GM21619 (cell line): ENCODE measurements around the gene YIPF3.
"Not testable (repeated sequence)": the region's sequence is repeated elsewhere in the genome, so short reads cannot be mapped to it uniquely, and the experiment has no call there.

Source experiments
- ATAC-seq: cut with Tn5 transposase; IDR thresholded peaks from one replicate; pipeline ENCODE4 v1.9.1; 2021; ENCODE audit not compliant: unreplicated experiment

YIPF3 gene

GRCh38 chr6:43516697-43517504, at the start of gene YIPF3, which contains the start of gene POLR1C:
Gene YIPF3, minus strand, starts transcription at chr6:43516926. Its CDS starts 119 bp downstream, at chr6:43516807.
Gene POLR1C, plus strand, starts transcription at chr6:43517089. Its CDS starts 21 bp downstream, at chr6:43517110.
- ATAC-seq, result peak; percentile 88

DNA sequence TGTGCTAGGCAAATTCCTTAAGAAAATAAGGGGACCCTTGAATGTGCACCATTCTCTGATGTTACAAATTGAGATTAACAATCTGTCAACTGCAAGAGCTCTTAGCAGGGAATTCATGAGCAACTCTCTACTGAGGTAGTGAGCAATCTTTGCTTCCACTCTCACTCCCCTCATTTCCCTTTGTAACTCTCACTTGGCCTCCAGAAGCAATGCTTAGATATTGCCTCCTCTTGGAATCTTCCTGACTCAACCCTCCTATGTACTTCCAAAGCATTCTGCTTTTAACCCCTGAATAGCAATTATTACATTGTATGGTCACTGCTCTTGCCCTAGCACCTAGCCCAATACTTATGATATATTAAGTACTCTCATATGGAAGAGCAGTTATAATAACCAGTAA, 42.6 kb upstream of the YIPF3 start:
- no peak for ATAC-seq

- not testable (repeated sequence) for ATAC-seq
Measured at GRCh38 chr6:43557620-43558019, 40.9 kb upstream of the YIPF3 start.

DNA sequence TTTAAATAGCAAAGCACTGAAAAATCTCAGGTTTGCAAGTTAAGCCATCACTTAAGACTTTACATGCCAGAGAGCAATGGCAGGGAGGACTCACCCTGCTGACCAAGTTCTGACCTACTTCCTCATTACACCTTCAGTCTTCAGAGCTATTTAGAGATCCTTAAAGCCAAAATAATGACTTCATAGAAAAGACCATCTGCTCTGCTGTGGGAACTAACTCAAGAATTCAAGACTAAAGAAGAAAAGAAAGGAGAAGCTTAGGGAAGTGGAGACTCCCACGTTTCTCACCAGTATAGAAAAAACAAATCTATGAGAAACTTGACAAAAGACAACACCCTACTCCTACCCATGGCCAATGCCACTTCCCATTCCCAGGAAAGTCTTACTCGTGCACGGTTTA, 30.5 kb upstream of the YIPF3 start:
- ATAC-seq, result no peak

DNA sequence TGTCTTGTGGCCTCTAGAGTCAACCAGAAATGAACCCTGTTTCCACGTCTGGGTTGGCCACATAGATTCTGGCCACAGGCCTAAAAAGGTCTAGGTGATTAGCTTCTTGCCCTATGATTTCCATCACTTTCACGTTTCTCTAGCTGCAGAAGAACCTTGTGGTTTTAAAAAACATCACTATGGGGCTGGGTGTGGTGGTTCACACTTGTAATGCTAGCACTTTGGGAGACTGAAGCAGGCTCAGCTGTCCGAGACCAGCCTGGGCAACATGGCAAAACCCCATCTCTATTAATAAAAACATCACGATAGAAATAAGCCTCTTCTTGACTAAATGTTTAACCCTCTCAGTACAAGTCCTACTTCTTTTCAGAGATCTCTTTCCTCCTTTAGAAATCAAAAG, 27.7 kb upstream of the YIPF3 start:
- ATAC-seq, result no peak

- ATAC-seq, result peak; percentile 64
Measured at GRCh38 chr6:43541774-43542471, 25.2 kb upstream of the YIPF3 start.

DNA sequence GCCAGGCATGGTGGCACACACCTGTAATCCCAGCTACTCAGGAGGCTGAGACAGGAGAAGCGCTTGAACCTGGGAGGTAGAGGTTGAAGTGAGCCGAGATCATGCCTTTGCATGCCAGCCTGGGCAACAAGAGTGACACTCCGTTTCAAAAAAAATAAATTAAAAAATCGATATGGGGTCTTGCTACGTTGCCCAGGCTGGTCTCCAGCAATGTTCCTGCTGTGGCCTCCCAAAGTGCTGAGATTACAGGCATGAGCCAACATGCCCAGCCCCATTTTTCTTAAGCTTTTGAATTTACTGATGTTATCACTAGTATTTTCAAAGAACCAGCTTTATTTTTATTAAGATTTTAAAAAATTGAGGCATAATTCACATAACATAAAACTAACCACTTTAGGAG, 23.8 kb upstream of the YIPF3 start:
- ATAC-seq, result no peak

DNA sequence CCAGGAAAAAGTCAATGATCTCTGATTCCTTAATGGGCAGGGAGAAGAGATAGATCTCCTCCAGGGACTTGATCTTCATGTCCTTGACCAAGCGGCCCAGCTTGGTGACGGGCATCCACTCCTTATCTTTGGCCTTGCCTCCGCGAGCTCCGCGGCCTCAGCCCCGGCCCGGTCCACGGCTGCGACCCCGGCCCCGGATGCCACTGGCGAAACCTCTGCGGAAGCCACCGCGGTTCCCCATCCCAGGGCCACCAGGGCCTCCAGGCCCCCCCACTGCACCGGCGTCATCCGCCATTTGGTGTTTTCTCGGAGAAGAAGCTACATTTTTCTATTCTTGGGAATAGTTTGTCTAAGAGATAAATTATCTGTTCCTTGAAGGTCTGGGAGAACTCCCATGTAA, 22.7 kb upstream of the YIPF3 start:
- not testable (repeated sequence) for ATAC-seq

- not testable (repeated sequence) for ATAC-seq
Measured at GRCh38 chr6:43538986-43539385, 22.3 kb upstream of the YIPF3 start.

DNA sequence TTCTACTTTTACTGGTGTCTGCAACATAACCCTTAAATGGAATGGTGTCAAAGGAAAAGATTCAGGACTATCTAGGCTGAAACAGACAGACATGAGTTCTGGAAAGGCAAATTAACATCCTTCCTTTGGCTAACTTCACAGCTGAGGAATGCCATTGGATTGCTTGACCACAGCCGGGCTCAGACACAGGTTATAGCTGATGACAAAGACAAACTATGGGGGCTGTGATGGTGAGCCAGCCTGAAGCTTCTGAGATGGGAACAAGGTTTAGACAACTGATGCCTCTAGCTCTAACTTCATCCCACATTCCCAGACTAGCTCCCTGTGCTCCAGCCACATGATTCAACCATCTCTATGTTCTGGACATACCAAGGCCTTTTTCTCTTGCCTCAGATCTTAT, 15.5 kb upstream of the YIPF3 start:
- no peak for ATAC-seq

DNA sequence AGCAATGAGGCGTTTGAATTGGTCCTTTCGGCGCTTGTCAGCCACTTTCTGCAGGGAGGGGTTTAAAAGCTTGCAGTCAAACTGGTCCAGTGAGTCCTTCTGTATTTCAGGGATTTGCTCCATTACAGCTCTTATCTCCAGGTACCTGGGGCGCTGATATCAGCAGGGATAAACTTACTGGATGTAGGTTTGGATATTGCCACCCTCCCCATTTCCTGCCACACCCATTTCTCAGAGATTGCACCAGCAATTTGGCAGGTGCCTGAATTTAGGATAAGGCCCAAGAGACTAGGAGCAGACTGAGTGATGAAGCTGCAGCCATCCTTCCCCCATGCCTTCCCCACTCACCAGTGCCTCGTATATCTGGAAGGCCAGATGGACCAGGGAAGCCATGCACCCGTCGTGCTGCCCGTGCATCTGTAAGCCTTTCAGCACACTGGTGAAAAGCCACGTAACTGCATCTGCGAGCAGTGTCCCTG, 7.8 kb upstream of the YIPF3 start:
- ATAC-seq, result no peak

DNA sequence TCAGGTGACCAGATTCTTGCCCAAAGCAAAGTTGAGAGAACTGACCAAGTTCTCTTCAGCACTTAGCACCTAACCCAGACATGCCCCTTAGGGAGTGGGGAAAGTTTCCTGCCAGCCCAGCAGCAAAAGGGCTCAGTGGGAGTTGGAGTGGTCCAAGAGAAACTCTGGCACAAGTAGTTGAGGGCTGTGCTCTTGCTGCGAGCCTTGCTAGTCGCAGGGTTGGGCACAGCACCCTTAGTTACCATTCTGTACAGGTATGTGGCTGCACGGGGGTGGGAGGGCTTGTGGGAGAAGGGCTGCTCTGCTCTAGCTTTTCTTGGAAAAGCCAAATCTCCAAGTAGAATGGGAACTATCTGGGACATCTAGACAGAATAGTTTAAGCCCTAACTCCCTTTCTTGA, 6.6 kb upstream of the YIPF3 start:
- no peak for ATAC-seq

DNA sequence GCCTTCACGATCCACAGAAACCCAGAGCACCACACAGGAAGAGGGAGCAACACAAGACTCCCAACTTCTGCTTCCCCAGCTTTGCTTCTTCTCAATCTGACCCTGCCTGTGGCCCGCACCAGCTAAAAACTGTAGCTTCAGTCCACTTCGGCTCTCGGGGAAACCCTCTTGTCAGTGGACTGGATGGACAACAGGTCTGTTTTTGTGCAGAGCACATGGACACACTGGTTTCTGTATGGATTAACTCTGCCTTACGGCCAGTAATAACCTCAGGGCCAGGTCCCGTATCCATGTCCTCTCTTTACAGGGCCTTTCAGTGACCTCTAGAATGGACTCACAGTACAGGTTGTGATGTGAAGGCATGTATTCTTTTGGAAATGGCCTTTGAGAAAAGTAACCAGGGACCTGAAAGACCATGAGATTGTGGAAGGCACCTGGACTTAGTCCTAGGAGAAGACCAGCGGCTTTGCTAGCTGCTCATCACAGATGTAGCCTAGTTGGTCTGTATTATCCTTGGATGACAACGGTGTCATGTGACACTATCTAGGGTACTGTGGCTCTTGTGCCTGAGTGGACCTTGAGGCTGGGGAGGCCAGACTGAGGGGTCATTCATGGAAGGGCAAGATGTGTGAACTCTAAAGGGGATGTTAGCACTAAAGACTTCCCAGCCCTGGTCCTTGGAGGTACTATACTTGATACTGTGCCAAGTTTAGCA, 6.0 kb upstream of the YIPF3 start:
- ATAC-seq, result no peak

DNA sequence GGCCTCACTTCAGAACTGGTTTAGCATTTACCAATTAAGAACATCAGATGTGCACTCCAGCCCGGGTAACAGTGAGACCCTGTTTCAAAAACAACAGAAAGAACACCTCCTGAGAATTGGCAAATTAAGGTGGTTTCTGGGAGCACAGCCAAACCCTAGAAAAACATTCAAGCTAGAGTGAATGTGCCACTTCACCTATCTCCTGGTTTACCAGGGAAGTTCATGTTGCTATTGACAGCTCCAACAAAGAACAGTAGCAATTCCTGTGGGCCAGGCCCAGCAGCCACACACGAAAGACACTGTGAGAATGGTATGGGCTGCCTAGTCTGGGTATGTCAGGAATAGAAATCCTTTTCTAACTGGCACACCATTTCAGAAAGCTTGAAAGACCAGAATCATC, 5.1 kb upstream of the YIPF3 start:
- ATAC-seq, result no peak

DNA sequence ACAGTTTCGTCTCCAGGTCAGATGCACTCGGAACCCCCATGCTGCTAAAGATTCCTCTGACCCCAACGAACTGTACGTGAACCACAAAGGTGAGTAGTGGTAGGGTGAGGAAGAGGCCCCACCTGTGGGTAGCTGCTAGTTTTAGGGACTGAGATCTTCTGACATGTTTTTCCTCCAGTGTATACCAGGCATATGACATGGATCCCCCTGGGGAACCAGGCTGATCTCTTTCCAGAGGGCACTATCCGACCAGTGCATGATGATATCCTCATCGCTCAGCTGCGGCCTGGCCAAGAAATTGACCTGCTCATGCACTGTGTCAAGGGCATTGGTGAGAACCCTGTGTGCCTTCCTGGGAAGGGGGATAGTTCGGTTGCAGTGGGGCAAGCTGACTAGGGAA, 3.4 kb upstream of the YIPF3 start:
- no peak for ATAC-seq

GRCh38 chr6:43517505-43518357, 1.0 kb upstream of the YIPF3 start:
- no peak for ATAC-seq

DNA sequence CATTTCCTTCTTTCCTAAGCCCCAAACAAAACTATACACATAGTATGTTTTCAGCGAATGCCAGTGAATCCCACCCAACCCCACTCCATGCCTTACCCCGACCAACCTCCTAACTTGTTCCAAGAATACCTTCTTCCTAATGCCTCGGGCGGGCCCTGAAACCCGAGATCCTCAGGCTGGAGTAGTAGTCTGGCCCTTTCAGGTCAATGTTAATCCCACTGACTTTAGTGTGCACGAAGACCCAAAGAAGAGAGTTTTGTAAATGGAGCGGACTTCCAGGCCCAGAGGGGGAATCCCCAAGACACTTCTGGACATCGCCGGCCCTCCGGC, 394 bp downstream of the YIPF3 start:
- ATAC-seq, result no peak

DNA sequence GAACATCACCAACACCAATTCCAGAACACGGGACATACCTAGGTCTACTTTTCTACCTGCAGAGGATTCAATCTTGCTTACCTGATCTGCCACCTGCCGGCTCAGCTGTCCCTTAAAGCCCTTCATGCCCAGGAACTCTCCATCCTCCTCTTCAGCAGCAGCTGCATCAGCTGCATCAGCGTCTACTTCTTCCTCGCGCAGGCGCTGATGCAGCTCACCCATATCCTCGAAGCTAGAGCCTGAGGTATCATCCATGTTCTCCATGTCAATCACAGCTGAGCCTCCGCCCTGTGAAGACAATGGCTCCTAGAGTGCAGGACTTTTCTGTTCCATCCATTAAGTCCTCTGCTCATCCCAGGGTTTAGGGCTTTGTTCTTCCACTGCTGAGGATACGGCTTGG, 918 bp downstream of the YIPF3 start:
- no peak for ATAC-seq

DNA sequence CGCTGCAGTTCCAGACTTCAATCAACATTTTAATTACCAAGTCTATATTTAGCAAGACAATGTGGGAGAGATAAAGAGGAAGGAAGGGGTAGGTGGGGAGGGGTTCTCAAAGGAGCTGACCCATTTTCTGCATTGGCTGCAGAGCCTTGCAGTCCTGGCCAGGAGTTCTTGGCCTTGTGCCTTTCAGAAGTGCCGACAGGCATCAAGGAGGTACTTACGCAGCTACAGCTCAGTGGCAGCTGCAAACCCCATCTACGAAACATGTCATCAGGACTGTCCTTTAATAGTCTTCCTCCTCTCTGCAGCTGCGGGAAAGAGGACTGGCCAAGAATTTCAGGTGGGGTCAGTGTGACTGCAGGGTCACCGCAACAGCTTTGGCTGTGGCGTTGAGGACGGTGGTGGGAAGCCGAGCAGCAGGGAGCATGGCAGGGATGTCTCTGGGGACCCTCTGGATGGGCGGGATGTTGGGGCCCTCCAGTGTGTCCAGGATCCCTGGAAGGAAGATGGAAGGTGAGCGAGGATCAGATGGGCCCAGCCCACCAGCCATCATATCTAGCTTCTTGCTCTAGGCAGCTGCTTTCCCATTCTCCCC, 4.8 kb downstream of the YIPF3 start:
- ATAC-seq, result no peak

GRCh38 chr6:43510827-43511163, 5.9 kb downstream of the YIPF3 start:
- ATAC-seq, result no peak
